GM12874 (cell line): Measurements from ENCODE around the gene ZDHHC11.

Experiments
- TF ChIP-seq, protein P1 (sequence below): IDR thresholded peaks from 2 replicates; pipeline ENCODE4 v1.5.1; 2011; ENCODE audit warnings: low read depth, mild to moderate bottlenecking, control low read depth, low read length, moderate library complexity; ENCODE audit not compliant: insufficient read depth

Gene ZDHHC11

DNA sequence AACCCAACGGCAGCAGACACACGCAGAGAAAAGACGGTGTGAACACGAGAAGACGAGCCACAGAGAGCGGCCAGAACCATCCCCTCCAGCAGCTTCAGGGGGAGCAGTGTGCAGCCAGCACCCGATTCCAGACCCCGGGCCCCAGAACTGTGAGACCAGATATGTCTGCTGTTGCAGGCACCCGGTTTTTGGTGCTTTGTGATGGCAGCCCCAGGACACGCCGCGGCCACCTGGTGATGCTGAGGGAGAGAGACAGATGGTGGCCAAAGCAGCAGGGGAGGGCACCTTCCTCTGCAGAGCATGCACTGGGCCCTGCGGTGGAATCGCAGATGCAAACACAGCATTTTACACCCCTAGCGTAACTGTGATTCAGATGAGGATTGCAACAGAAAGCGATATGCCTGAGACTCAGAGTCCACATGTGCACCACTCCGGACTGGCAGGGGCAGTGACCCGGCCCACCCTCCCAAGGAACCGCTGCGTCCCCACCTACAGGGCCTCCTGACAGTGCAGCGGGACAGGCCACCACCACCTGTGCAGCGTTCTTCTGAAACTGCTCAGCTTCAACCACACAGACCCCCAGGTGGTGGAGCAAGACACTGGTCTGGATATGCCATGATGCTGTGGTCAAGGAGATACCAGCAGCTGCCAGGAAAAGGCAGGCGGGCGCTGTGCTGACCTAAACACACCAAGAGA, 90.3 kb downstream of the ZDHHC11 start:
- TF ChIP-seq, protein P1, sequence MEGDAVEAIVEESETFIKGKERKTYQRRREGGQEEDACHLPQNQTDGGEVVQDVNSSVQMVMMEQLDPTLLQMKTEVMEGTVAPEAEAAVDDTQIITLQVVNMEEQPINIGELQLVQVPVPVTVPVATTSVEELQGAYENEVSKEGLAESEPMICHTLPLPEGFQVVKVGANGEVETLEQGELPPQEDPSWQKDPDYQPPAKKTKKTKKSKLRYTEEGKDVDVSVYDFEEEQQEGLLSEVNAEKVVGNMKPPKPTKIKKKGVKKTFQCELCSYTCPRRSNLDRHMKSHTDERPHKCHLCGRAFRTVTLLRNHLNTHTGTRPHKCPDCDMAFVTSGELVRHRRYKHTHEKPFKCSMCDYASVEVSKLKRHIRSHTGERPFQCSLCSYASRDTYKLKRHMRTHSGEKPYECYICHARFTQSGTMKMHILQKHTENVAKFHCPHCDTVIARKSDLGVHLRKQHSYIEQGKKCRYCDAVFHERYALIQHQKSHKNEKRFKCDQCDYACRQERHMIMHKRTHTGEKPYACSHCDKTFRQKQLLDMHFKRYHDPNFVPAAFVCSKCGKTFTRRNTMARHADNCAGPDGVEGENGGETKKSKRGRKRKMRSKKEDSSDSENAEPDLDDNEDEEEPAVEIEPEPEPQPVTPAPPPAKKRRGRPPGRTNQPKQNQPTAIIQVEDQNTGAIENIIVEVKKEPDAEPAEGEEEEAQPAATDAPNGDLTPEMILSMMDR, result no peak

DNA sequence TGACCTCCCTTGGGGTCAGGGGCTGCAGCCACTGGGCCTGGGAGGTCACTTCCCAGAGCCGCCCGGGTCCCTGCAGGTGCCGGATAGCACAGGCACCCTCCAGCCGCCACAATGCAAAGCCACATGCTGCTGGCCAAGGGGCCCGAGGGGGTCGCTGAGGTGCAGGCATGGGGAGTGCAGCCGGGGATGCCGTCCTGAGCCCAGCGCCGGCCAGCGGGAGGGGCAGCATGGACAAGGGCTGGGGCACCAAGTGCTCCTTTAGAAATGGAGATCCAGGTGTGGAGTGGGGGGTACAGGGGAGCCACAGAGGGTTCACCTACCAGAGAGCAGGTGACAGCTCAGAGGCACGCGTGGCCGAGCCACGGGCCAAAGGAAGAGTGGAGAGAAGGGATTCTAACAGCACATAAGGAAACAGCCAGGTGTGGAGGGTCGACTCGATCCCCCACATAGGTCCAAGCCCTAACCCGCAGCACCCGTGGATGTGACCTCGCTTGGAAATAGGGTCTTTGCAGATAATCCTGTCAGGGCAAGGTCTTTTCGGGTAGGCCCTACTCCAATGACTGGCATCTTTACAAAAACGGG, 90.9 kb downstream of the ZDHHC11 start:
- TF ChIP-seq, protein P1, result no peak

DNA sequence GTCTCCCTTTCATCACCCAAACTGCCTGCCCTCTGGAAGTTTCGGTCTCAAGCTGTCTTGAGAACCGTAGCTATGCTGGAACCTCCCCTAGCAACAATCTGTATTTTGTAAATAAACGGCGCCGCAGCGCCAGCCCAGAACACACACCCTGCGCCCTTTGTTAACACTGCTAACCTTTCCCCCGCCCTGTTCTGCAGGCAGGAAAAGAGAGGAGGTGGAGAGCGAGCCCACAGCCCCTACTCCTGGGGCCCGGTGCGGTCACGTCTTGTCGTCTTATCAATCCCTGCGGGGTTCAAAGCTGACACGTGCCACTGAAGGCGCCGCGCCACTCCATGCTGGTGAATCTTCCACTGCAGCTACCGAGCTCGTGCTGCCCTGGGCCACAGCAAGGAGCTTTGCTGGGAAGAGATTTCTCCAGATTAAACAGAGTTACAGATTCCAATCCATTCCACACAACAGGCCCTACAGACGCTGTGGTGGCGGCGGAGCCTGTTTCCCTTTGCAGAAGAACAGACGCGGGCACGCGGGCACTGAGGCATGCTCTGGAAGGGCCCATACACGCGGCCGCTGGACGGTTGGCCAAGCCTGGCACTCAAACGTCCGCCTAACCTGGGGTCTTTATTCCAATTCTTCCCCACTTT, 91.6 kb downstream of the ZDHHC11 start:
- TF ChIP-seq, protein P1, result no peak

DNA sequence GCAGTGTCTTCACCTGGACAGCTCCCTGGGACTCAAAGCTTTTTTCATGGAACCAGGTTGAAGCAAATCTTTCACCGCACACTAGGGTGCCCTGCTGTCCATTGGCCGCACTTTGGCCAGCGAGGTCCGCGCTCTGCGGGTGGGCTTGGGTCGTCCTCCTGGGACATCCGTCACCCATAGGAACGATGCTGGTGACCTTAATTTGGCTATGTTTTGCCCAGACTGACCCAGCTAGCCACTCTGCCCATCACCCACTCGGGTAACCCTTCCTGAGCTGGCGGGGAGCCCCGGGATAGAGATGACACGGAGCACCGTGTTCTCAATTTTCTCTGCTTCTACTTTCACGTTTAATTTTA, 92.1 kb downstream of the ZDHHC11 start:
- TF ChIP-seq, protein P1, result no peak

DNA sequence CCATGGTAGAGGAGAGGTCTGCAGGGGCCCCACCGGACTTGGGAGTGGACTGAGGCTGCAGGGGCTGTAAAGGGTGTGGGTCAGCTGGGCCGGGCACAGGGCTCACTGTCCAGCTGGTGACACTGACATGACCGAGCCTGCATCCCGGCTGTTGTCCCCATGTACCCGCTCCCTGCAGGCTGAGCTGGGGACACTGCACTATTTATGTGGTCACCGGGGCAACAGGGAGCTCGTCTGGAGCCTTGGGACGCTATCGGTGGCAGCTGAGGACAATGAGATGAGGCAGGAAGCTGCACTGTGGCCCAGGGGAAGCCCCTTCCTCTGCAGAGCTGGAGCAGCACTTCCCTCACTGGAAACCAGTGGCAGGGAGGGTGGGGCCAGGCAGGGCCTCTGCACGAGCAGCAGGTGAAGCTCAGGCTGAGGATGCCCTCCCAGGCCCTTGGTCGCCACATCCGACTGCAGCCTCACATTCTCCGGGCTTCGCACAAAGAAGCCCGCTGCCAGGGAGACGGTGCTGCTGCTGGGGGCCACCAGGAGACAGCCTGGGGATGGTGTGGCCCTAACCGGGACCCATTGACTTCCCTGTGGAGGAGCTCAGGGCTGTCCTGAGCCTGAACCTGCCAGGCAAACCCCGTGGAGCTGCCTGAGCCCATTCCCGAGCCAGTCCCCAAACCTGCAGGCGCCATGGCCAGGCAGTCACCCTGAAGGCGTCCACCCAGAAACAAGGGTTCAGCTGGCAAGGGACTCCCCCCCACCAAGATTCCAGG, 92.7 kb downstream of the ZDHHC11 start:
- TF ChIP-seq, protein P1, result no peak

DNA sequence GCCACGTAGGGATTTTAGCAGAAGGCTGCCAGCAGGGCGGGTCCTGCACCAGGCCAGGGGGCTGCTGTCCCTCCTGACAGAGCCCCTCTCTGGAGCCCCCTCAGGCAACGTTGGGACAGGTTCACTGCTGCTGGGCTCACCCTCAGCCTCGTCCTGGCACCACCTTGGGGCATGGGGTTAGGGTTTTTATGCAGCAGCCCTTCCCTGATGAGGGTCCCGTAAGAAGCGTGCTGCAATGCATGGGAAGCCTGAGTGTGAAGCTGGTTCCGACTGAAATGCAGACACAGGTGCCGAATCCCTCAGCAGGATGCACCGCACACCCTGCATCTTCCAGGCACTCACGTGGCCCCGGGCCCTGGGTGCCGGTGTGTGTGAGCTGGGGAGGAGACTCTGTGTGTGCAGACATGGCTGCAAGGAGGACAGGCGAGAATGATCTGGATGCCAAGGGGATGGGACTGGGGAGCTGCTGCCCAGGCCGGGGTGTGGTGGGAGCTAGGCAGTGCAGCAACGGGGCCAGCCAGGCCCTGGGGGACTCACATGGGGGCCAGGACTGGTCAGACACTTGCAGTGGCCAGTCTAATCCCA, 93.3 kb downstream of the ZDHHC11 start:
- TF ChIP-seq, protein P1, result no peak

DNA sequence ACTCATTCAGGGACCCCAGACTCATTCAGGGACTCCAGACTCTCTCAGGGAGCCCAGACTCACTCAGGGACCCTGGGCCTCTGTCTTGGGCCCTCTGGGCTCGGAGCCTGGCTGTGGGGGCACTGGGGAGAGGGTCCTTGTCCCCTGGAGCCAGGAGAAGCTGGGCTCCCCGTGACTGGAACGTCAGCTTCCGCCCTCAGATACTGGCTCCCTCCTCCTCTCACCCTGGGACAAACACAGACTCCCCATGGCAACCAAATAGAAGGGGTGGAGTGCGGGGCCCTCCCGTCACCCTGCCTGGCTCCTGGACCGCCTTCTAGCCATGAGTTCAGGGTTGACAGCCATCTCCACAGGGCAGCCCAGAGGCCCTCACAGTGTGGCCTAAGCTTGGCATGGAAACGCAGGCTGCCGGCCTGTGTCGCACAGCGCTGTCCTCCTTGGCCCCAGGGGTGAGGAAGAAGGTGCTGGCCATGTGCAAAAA, 93.9 kb downstream of the ZDHHC11 start:
- TF ChIP-seq, protein P1, result no peak
